NB4 (cell line): ENCODE data around the gene SYT14.
"Not testable (repeated sequence)": the region's sequence is repeated elsewhere in the genome, so short reads cannot be mapped to it uniquely, and the experiment has no call there.

Source experiments
- DNase-seq: peaks from one replicate; pipeline ENCODE4 v3.0.0; 2010; ENCODE audit warnings: low read depth
- H3K4me3 ChIP-seq: one replicate; pipeline ENCODE4 v1.5.1; 2011; ENCODE audit warnings: mild to moderate bottlenecking, low read depth, low read length, moderate library complexity
- MYC ChIP-seq: IDR thresholded peaks from 2 replicates; pipeline ENCODE4 v1.6.1; 2011; ENCODE audit warnings: low read depth, low read length
- POLR2A ChIP-seq: IDR thresholded peaks from 2 replicates; pipeline ENCODE4 v1.6.1; 2011; ENCODE audit warnings: mild to moderate bottlenecking; ENCODE audit not compliant: insufficient read length; ENCODE audit errors: extremely low read depth
- TF ChIP-seq, protein P1 (sequence below): IDR thresholded peaks from 2 replicates; pipeline ENCODE4 v1.6.1; 2011; ENCODE audit warnings: low read depth, low read length
- TF ChIP-seq, protein P2 (sequence below): IDR thresholded peaks from one replicate; pipeline ENCODE4 v1.5.1; 2012; ENCODE audit warnings: low read depth, low read length

SYT14 gene

DNA sequence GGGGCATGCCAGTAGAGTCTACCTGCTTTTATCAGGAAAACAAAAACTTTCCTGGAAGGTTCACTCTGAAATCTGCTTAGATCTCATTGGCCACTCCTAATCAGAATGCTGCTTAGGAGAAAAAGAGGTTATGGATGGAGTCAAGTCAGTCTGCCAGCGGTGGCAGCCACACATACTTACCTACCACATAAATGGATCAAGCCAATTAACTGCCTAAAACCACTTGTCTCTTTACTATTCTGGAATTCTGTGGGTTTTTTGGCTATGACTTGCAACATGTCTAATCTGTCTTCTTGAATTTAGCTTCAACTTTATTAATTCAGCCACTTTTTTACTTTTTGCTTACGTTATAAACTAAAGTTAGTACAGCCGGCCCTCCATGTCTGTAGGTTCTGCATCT is 154.3 kb downstream of the SYT14 start:
- TF ChIP-seq, protein P1, sequence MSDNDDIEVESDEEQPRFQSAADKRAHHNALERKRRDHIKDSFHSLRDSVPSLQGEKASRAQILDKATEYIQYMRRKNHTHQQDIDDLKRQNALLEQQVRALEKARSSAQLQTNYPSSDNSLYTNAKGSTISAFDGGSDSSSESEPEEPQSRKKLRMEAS: no peak
- TF ChIP-seq, protein P2, sequence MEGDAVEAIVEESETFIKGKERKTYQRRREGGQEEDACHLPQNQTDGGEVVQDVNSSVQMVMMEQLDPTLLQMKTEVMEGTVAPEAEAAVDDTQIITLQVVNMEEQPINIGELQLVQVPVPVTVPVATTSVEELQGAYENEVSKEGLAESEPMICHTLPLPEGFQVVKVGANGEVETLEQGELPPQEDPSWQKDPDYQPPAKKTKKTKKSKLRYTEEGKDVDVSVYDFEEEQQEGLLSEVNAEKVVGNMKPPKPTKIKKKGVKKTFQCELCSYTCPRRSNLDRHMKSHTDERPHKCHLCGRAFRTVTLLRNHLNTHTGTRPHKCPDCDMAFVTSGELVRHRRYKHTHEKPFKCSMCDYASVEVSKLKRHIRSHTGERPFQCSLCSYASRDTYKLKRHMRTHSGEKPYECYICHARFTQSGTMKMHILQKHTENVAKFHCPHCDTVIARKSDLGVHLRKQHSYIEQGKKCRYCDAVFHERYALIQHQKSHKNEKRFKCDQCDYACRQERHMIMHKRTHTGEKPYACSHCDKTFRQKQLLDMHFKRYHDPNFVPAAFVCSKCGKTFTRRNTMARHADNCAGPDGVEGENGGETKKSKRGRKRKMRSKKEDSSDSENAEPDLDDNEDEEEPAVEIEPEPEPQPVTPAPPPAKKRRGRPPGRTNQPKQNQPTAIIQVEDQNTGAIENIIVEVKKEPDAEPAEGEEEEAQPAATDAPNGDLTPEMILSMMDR: no peak
- TF ChIP-seq MYC (no peak), POLR2A (no peak)
- no peak overlapping the region for H3K4me3 ChIP-seq
- no peak for DNase-seq

- no peak overlapping the region for H3K4me3 ChIP-seq
- DNase-seq: no peak
- TF ChIP-seq MYC (no peak), POLR2A (no peak)
Measured at GRCh38 chr1:210093461-210093860, 155.4 kb downstream of the SYT14 start.

GRCh38 chr1:210098356-210098755 is 160.3 kb downstream of the SYT14 start:
- no peak overlapping the region for H3K4me3 ChIP-seq
- peak; percentile 19 for DNase-seq
- TF ChIP-seq, protein P1: no peak
- TF ChIP-seq POLR2A (no peak), MYC (no peak)
- TF ChIP-seq, protein P2: no peak

DNA sequence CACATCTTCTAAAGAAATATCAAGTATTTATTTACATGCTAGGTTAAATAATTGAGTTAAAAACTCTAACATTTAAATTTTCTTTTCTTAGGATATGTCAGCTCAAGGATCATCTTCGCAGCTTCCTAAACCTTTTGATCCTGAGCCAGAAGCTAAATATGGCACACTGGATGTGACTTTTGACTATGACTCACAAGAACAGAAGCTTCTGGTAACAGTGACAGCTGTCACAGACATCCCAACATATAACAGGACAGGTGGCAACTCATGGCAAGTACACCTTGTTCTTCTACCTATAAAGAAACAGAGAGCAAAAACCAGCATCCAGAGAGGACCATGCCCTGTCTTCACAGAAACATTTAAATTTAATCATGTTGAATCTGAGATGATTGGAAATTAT is 161.9 kb downstream of the SYT14 start:
- no peak overlapping the region for H3K4me3 ChIP-seq
- no peak for DNase-seq
- TF ChIP-seq POLR2A: no peak

DNA sequence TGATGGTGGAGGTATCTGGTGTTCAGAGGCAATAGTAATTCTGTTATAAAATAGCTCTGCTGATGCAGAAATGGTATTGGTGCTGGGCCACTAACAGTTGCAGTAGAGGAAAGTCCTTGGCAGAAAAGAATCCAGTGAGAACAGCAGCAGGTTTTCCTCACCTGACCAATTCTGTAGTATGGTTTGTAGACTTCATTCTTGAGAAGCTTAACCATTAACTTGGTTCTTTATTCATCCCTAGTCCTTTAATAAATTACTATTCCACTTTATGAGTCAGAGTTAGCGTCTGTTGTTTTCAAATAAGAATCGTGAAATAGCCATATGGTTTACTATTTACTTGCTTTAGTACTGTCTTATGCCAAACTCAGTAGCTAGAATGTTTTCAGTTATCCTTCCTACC is 166.1 kb downstream of the SYT14 start:
- TF ChIP-seq, protein P2: no peak
- no peak overlapping the region for H3K4me3 ChIP-seq
- DNase-seq: no peak

DNA sequence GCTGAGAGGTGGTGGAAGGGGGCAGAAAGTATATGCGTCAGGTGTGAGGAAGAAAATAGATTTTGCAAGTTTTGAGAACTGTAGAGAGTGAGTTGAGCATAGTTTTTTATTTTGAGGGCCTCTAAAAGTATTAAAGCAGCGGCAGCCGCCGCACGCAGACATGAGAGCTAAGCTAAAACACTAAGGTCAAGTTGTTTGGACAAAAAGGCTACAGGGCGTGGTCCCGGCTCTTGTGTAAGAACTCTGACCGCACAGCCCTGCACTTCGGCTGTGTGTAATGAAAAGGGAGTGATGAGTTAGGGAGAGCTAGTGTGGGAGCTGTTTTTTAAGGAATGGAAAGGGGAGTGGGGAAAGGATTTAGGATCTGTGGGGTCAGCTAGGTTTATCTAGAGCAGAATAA is 174.9 kb downstream of the SYT14 start:
- DNase-seq, H3K4me3 ChIP-seq: not testable (repeated sequence)

DNA sequence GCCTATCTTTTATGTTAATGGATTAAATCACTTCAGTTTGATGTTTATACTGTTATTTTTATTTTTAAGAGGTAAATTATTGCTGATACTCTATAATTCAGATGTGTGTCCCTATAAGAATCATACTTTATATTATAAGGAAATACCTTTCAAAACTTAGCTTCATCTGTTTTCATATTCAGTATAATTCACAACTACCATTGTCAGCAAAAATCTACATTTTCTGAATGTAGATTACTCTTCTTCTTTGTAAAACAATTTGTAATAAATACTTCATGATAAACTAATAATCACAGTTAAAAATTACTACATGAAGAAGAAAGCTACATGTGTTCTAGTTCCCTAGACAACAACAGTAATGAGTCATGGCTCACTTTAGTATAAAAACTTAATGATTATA is 179.2 kb downstream of the SYT14 start:
- no peak for TF ChIP-seq MYC
- no peak for TF ChIP-seq POLR2A
- TF ChIP-seq, protein P1: no peak
- TF ChIP-seq, protein P2: no peak
- no peak for DNase-seq
- H3K4me3 ChIP-seq: no peak overlapping the region

DNA sequence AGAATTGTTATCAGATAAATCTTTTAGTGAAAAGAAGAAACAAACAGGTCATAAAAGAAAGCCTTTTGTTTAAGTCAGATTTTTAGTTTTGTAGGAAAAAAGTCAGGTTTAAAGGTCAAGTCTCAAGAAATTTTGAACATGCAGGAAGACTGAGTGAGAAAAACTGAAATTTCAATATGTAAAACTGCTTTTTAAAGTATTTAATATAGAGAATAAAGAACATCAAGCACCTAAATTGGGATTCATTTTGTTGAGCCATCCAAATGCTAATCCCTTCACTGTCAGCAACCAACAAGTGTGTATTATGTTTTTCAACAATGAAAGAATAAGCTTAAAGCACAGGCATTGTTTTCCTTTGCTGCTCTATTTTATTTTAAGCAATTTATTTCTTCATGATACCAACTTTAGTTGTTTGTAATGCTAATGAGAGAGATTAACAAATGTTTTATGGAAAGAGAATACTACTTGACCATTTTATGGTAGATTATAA is 179.7 kb downstream of the SYT14 start:
- TF ChIP-seq, protein P2: no peak
- TF ChIP-seq POLR2A (no peak), MYC (no peak)
- TF ChIP-seq, protein P1: no peak
- DNase-seq: no peak
- H3K4me3 ChIP-seq: no peak overlapping the region
